HepG2 (cell line): ENCODE results near the gene SLC38A3. TPM values are rescaled to one million over a fixed set of nuclear protein-coding genes. Genes with fewer than 3 reads are reported as not detected.

Source experiments
- ATF7 ChIP-seq, 2 experiments: fragments of 450-650 bp in 1 of 2; sonication (generic) in 1 of 2; formaldehyde crosslinking in 1 of 2; IDR thresholded peaks; 2 replicates each; pipeline versions ENCODE4 v1.4.0 to v1.6.1; 2016 to 2020; ENCODE audit warnings: antibody characterized with exemption in 1 of 2, mild to moderate bottlenecking in 1 of 2, missing genetic modification reagents in 1 of 2
- ETS1 ChIP-seq: sonication (generic); formaldehyde crosslinking; IDR thresholded peaks from 2 replicates; pipeline ENCODE4 v1.4.0; 2020; ENCODE audit warnings: missing genetic modification reagents
- FOXO1 ChIP-seq: sonication (generic); formaldehyde crosslinking; IDR thresholded peaks from 2 replicates; pipeline ENCODE4 v1.4.0; 2020; ENCODE audit warnings: missing genetic modification reagents
- HDAC1 ChIP-seq: sonication (generic); formaldehyde crosslinking; IDR thresholded peaks from 2 replicates; pipeline ENCODE4 v1.5.1; 2020; ENCODE audit warnings: mild to moderate bottlenecking, missing genetic modification reagents
- IKZF4 ChIP-seq: sonication (generic); formaldehyde crosslinking; IDR thresholded peaks from 2 replicates; pipeline ENCODE4 v1.5.1; 2020; ENCODE audit warnings: borderline replicate concordance, mild to moderate bottlenecking, low read depth, missing genetic modification reagents; ENCODE audit errors: not compliant biosample characterization
- KDM6A ChIP-seq: IDR thresholded peaks from 2 replicates; pipeline ENCODE4 v1.6.1; 2016; ENCODE audit warnings: low read depth
- PATZ1 ChIP-seq: sonication (generic); formaldehyde crosslinking; IDR thresholded peaks from 2 replicates; pipeline ENCODE4 v1.4.0; 2020; ENCODE audit warnings: missing genetic modification reagents
- PBX3 ChIP-seq: sonication (generic); formaldehyde crosslinking; IDR thresholded peaks from 2 replicates; pipeline ENCODE4 v1.8.1; 2023; ENCODE audit warnings: missing genetic modification reagents, inconsistent platforms, borderline replicate concordance
- RBFOX2 ChIP-seq: fragments of 200-400 bp; formaldehyde crosslinking; IDR thresholded peaks from 2 replicates; pipeline ENCODE4 v1.6.1; 2017; ENCODE audit warnings: low read depth, mild to moderate bottlenecking, low read length
- RFXAP ChIP-seq: sonication (generic); formaldehyde crosslinking; IDR thresholded peaks from 2 replicates; pipeline ENCODE4 v1.4.0; 2020; ENCODE audit warnings: missing genetic modification reagents, borderline replicate concordance
- ZKSCAN1 ChIP-seq: fragments of 150-350 bp; IDR thresholded peaks from 2 replicates; pipeline ENCODE4 v1.6.1; 2014; ENCODE audit warnings: low read length
- ZNF382 ChIP-seq: sonication (generic); formaldehyde crosslinking; IDR thresholded peaks from 2 replicates; pipeline ENCODE4 v1.5.0; 2020; ENCODE audit warnings: missing genetic modification reagents, mild to moderate bottlenecking, borderline replicate concordance
- ZNF503 ChIP-seq: sonication (generic); formaldehyde crosslinking; IDR thresholded peaks from 2 replicates; pipeline ENCODE4 v1.4.0; 2020; ENCODE audit warnings: missing genetic modification reagents
- ZNF556 ChIP-seq: sonication (generic); formaldehyde crosslinking; IDR thresholded peaks from 2 replicates; pipeline ENCODE4 v1.4.0; 2020; ENCODE audit warnings: mild to moderate bottlenecking, missing genetic modification reagents, borderline replicate concordance
- ZNF598 ChIP-seq: sonication (generic); formaldehyde crosslinking; IDR thresholded peaks from 2 replicates; pipeline ENCODE4 v1.5.1; 2020; ENCODE audit warnings: mild to moderate bottlenecking, missing genetic modification reagents, borderline replicate concordance
- ZNF710 ChIP-seq: sonication (generic); formaldehyde crosslinking; IDR thresholded peaks from 2 replicates; pipeline ENCODE4 v1.5.0; 2020; ENCODE audit warnings: mild to moderate bottlenecking, missing genetic modification reagents, borderline replicate concordance
- ZNF746 ChIP-seq: sonication (generic); formaldehyde crosslinking; IDR thresholded peaks from 2 replicates; pipeline ENCODE4 v1.8.0; 2022; ENCODE audit warnings: mild to moderate bottlenecking, missing genetic modification reagents
- ZZZ3 ChIP-seq: sonication (generic); formaldehyde crosslinking; IDR thresholded peaks from 2 replicates; pipeline ENCODE4 v1.4.0; 2020; ENCODE audit warnings: missing genetic modification reagents, mild to moderate bottlenecking, borderline replicate concordance
- polyA plus RNA-seq, 8 experiments: library from polyadenylated mRNA; depleted of rRNA in 3 of 8; stranded (reverse) in 7 of 8; unstranded in 1 of 8; fragments of >200 nt; fragmentation: Illumina TruSeq in 4 of 8; extraction: Trizol in 4 of 8; gene quantifications; 2 replicates each; pipeline versions ENCODE4 v1.2.1 to v1.2.3, GENCODE V29; 2011 to 2016; ENCODE audit warnings: low read depth in 4 of 8, missing spikeins in 1 of 8, mixed read lengths in 1 of 8; ENCODE audit not compliant: insufficient read depth in 1 of 8
- total RNA-seq, 5 experiments: library from RNA; depleted of rRNA; stranded (reverse); fragments of >200 nt; fragmentation: Illumina TruSeq; extraction: Trizol; gene quantifications; 2 replicates each; pipeline ENCODE4 v1.2.3, GENCODE V29; 2016; ENCODE audit warnings: low read depth in 1 of 5

Gene SLC38A3
- total and polyA plus RNA-seq, 2 of the 13 experiments (the other 11 are each of a cell fraction or from before 2014, with no cell fraction given): 29.8 to 164 TPM

GRCh38 chr3:50210510-50211367, 5.7 kb downstream of the SLC38A3 start (continued):
- TF ChIP-seq PBX3 (CRISPR knock-in tag) (no peak), ATF7 (IDR thresholded peaks at IDR 0.05) (no peak), ATF7 (CRISPR knock-in tag; IDR thresholded peaks at IDR 0.05) (peak; percentile 73; the same call in 1 of the 2 replicates), ZNF598 (CRISPR knock-in tag) (peak; percentile 75; the same call in 1 of the 2 replicates), RBFOX2 (no peak), ZZZ3 (CRISPR knock-in tag) (no peak), ZKSCAN1 (no peak), ZNF556 (CRISPR knock-in tag) (peak; percentile 93; the same call in 1 of the 2 replicates), KDM6A (CRISPR knock-in tag) (peak; percentile 72), ZNF503 (CRISPR knock-in tag) (peak; percentile 82), HDAC1 (peak; percentile 62), ZNF710 (CRISPR knock-in tag) (no peak), ZNF382 (CRISPR knock-in tag) (no peak), ETS1 (no peak), RFXAP (CRISPR knock-in tag) (no peak), FOXO1 (CRISPR knock-in tag) (peak; percentile 87), ZNF746 (CRISPR knock-in tag) (peak; percentile 57; the same call in 1 of the 2 replicates), IKZF4 (CRISPR knock-in tag) (peak; percentile 18), PATZ1 (CRISPR knock-in tag) (peak; percentile 99)
